HG03558 (cell line): ENCODE results near the gene KRT86.
"Not testable (repeated sequence)": the region's sequence is repeated elsewhere in the genome, so short reads cannot be mapped to it uniquely, and the experiment has no call there.

ENCODE experiments used
- ATAC-seq: cut with Tn5 transposase; IDR thresholded peaks from one replicate; pipeline ENCODE4 v1.9.1; 2021; ENCODE audit warnings: moderate number of reproducible peaks; ENCODE audit not compliant: unreplicated experiment; ENCODE audit errors: extremely low read depth

KRT86 gene

GRCh38 chr12:52238207-52238840 is 36.1 kb upstream of the KRT86 start:
- ATAC-seq = no peak

GRCh38 chr12:52238916-52239646 is 35.4 kb upstream of the KRT86 start:
- no peak for ATAC-seq

GRCh38 chr12:52239767-52240166 is 34.7 kb upstream of the KRT86 start:
- no peak for ATAC-seq

GRCh38 chr12:52240247-52240646 is 34.2 kb upstream of the KRT86 start:
- ATAC-seq = not testable (repeated sequence)

GRCh38 chr12:52241205-52241842 is 33.1 kb upstream of the KRT86 start:
- ATAC-seq = no peak

- ATAC-seq = no peak
These were observed 31.8 kb upstream of the KRT86 start for GRCh38 chr12:52242442-52243258.

GRCh38 chr12:52243259-52243855 is 31.1 kb upstream of the KRT86 start:
- no peak for ATAC-seq

GRCh38 chr12:52243856-52244614 is 30.4 kb upstream of the KRT86 start:
- ATAC-seq = peak; percentile 89

GRCh38 chr12:52244615-52244994 is 29.8 kb upstream of the KRT86 start:
- ATAC-seq = no peak

- ATAC-seq = no peak
These were observed 29.0 kb upstream of the KRT86 start for GRCh38 chr12:52245259-52245961.

GRCh38 chr12:52245962-52246569 is 28.4 kb upstream of the KRT86 start:
- ATAC-seq = no peak

GRCh38 chr12:52246720-52247621 is 27.5 kb upstream of the KRT86 start:
- no peak for ATAC-seq

GRCh38 chr12:52247622-52248540 is 26.6 kb upstream of the KRT86 start:
- no peak for ATAC-seq

GRCh38 chr12:52248541-52249461 is 25.6 kb upstream of the KRT86 start:
- ATAC-seq = no peak

GRCh38 chr12:52249511-52250047 is 24.9 kb upstream of the KRT86 start:
- no peak for ATAC-seq
